GM18951 (cell line): ENCODE data around the gene SERPINA7.

Experiments
- POLR2A ChIP-seq: IDR thresholded peaks from 4 replicates; pipeline ENCODE4 v1.6.1; 2011; ENCODE audit warnings: mild to moderate bottlenecking; ENCODE audit not compliant: insufficient read length, insufficient read depth; ENCODE audit errors: extremely low read depth
- in situ Hi-C: fragments of 300-500 bp; cut with MboI; formaldehyde crosslinking; loops from one replicate; pipeline ENCODE4 v1.12.0; 2022; ENCODE audit warnings: low sequenced_read_pairs, mixed read lengths, inconsistent platforms; ENCODE audit not compliant: unreplicated experiment

The SERPINA7 gene, protein sequence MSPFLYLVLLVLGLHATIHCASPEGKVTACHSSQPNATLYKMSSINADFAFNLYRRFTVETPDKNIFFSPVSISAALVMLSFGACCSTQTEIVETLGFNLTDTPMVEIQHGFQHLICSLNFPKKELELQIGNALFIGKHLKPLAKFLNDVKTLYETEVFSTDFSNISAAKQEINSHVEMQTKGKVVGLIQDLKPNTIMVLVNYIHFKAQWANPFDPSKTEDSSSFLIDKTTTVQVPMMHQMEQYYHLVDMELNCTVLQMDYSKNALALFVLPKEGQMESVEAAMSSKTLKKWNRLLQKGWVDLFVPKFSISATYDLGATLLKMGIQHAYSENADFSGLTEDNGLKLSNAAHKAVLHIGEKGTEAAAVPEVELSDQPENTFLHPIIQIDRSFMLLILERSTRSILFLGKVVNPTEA

GRCh38 chrX:106038625-106039024 is at the start of gene SERPINA7:
SERPINA7 (minus strand) TSS chrX:106038727; CDS start chrX:106037058, 1,669 bp downstream.
- in situ Hi-C loops, result no loop called here
- no peak for TF ChIP-seq POLR2A

GRCh38 chrX:106069048-106069447 is 30.5 kb upstream of the SERPINA7 start:
- in situ Hi-C loops, result no loop called here
- TF ChIP-seq POLR2A, result no peak

DNA sequence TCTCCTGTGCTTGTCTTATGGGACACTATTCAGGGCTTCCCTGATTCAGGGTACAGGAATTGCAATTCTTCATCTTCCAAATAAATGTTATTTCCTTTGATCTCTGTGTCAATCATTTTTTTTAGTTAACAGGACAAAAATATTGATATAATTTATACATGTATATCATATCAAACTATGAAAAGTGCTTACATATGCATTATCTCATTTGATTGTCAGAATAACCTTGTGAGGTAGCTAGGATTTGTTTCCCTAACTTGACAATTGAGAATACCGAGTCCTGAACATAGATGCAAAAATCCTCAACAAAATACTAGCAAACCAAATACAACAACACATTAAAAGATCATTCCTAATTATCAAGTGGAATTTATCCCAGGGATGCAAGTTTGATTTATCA is 11.5 kb upstream of the SERPINA7 start:
- no peak for TF ChIP-seq POLR2A
- in situ Hi-C loops, result no loop called here

DNA sequence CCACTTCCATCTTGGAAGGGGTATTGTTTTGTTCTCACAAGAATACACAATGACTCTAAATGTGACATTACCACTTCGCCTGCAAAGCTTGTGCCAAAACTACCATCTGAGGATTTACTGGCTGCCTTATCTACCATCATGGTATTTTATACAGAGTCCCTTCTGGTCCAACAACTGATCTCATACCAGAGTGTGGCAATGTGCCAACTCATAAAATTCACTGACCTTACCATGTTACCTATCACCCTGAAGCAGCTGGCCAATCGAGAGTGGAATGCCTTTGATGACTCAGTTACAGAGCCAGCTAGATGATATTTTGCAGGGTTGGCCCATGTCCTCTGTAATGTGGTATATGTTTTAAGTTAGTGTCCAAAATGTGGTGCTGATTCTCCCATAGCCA is 3.8 kb upstream of the SERPINA7 start:
- TF ChIP-seq POLR2A, result no peak
- in situ Hi-C loops, result no loop called here

DNA sequence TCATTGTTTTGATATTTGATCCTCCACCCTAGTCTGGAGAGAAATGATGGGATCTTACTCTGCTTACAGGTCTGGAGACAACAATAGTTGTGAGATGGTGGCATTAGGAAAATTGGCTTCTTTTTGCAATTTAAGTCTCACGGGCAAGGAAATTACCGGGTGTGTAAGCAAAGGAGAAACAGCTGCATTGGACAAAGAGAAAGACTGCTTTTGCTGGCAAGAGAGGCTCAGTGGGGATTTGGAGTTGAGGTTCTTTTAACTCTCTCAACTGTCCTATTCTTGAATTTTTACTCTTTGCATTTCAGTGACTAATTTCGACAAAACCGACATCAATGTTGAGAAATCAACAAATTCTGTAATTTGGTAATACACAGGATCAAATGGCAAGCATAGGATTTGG is 2.3 kb upstream of the SERPINA7 start:
- in situ Hi-C loops, result no loop called here
- TF ChIP-seq POLR2A, result no peak

- in situ Hi-C loops, result no loop called here
These were observed 1.4 kb upstream of the SERPINA7 start for GRCh38 chrX:106039920-106040319.

DNA sequence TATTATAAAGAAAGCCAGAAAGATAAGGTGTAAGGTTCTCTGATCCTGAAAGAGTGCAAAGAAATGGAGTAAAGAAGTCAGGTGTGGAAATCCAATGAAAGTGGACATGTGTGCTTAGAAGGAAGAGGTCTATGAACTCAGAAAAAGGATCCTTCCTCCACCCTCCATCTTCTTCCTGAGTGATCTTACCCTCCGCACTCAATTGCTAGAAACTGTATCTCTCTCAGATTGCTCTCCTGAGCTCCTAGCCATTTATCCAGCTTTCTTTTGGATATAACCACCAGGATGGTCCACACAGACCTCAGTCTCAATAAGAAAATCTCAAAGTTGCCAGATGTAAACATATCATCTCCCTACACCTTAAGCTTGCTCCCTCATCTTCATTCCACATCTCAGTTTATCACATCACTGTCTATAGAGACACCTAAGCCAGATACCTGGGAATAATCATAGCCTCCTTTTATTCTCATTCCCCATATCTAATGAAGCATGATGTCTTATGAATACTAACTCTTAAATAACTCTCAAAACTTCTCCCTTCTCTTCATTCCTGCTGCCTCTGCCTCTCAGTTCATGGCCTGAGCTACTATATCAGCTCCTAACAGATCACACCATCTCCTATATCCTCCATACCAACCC is 573 bp downstream of the SERPINA7 start:
- no peak for TF ChIP-seq POLR2A

More at GRCh38 chrX:106039920-106040319, 1.4 kb upstream of the SERPINA7 start:
- TF ChIP-seq POLR2A, result no peak

DNA sequence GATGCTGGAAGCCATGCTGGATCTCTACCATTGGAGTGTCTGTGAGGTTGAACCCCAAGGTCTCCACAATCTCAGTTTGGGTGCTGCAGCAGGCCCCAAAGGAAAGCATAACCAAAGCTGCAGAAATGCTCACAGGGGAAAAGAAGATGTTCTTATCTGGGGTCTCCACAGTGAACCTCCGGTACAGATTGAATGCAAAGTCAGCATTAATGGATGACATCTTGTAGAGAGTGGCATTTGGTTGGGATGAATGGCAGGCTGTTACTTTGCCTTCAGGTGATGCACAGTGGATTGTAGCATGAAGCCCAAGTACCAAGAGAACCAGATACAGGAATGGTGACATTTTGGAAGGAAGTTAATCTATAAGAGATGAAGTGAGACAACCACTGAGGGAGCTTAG is 1.8 kb downstream of the SERPINA7 start:
- no peak for TF ChIP-seq POLR2A
- in situ Hi-C loops, result no loop called here

More for the DNA sequence above, 573 bp downstream of the SERPINA7 start:
- in situ Hi-C loops, result no loop called here

GRCh38 chrX:106035064-106035463 is 3.5 kb downstream of the SERPINA7 start:
- in situ Hi-C loops, result no loop called here
- TF ChIP-seq POLR2A, result no peak

DNA sequence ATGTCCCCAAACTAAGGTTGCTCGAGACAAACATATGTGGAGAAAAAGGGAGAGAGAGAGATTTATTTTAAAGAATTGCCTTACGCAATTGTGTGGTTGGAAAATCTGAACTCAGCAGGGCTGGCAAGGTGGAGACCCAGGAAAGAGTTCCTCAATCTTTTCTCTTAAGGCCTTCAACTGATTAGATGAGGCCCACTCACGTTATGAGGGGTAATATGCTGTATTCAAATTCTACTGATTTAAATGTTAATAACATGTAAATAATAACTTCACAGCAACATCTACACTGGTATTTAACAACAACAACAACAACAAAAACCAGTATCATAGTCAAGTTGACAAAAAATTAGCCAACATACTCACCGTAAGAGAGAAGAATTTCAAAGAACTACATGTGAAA is 14.6 kb downstream of the SERPINA7 start:
- in situ Hi-C loops, result no loop called here
- no peak for TF ChIP-seq POLR2A

DNA sequence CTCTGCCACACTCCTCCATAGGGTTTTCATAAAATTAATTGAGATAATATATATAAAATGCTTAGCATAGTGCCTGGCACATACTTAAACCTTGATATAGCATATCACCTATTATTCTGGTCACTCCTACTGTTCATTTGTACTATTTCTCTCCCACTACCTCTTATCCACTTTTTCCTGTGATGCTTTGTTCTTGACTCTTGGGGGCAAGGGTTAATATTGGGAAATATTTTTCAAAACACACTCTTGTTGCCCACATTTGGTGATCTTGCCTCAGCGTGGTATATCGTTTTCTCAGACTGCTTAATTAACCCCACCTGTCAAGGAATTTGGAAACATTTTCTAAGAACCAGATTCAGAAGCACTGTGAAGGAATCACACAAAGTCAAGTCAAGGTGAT is 16.3 kb downstream of the SERPINA7 start:
- no peak for TF ChIP-seq POLR2A
- in situ Hi-C loops, result no loop called here

- no peak for TF ChIP-seq POLR2A
These were observed 24.3 kb downstream of the SERPINA7 start for GRCh38 chrX:106014119-106014775.

DNA sequence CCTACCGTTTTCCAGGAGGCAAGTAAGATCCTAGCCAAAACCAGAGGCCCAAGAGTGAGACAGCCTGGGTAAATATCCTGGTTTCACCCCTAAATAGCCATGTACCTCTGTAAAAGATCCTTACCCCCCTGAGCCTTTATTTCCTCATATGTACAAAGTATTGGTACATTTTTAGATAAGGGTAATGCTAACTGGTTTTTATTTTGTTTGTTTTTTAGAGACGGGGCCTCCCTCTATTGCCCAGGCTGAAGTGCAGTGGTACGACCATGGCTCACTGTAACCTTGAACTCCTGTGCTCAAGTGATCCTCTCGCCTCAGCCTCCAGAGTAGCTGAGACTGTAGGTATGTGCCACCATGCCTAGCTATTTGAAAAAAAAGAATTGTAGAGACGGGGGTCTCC is 29.4 kb downstream of the SERPINA7 start:
- no peak for TF ChIP-seq POLR2A

More at GRCh38 chrX:106014119-106014775, 24.3 kb downstream of the SERPINA7 start:
- in situ Hi-C loops, result no loop called here

More for the DNA sequence above, 29.4 kb downstream of the SERPINA7 start:
- in situ Hi-C loops, result no loop called here
